Heart right ventricle (tissue), 16 donors: ENCODE results near the gene MOGAT3. TPM values are rescaled to one million over a fixed set of nuclear protein-coding genes. Genes with fewer than 3 reads are reported as not detected.
A peak's percentile ranks its signal among the peaks of the same experiment; 100 is the strongest.

Experiments used
- ATAC-seq, 8 donors: fragments of 200-7000 bp; cut with Tn5 transposase; one replicate each; pipeline ENCODE4 v1.9.1; 2020; ENCODE audit warnings: mild to moderate bottlenecking in 8 of 8, moderate library complexity in 8 of 8, moderate number of reproducible peaks in 1 of 8
- DNase-seq, 2 donors: peaks; one replicate each; pipeline ENCODE4 v3.0.0-alpha.2; 2020
- H3K27ac ChIP-seq, 10 donors: fragments of 200-600 bp; sonication (generic) in 2 of 10; one replicate each; pipeline versions ENCODE4 v1.5.0 to v1.8.0; 2020 to 2022; ENCODE audit warnings: mild to moderate bottlenecking in 3 of 10
- H3K27me3 ChIP-seq, 7 donors: fragments of 200-600 bp; one replicate each; pipeline ENCODE4 v1.8.0; 2021 to 2022; ENCODE audit warnings: mild to moderate bottlenecking in 2 of 7
- H3K36me3 ChIP-seq, 9 donors: fragments of 200-600 bp; sonication (generic) in 1 of 9; one replicate each; pipeline versions ENCODE4 v1.5.0 to v1.8.0; 2020 to 2022; ENCODE audit warnings: mild to moderate bottlenecking in 2 of 9
- H3K4me1 ChIP-seq, 9 donors: fragments of 200-600 bp; sonication (generic) in 1 of 9; one replicate each; pipeline versions ENCODE4 v1.5.0 to v1.8.0; 2020 to 2022; ENCODE audit warnings: mild to moderate bottlenecking in 4 of 9
- H3K4me3 ChIP-seq, 10 donors: fragments of 200-600 bp; sonication (generic) in 2 of 10; one replicate each; pipeline versions ENCODE4 v1.5.0 to v1.8.0; 2020 to 2022; ENCODE audit warnings: mild to moderate bottlenecking in 7 of 10, moderate library complexity in 2 of 10
- H3K9me3 ChIP-seq, 11 donors: fragments of 200-600 bp in 10 of 11; sonication (generic) in 2 of 11; one replicate each; pipeline versions ENCODE4 v1.5.0 to v1.8.0; 2013 to 2022; ENCODE audit warnings: mild to moderate bottlenecking in 2 of 11, control low read depth in 1 of 11, moderate library complexity in 1 of 11
- WGBS, 2 donors: extraction: QIAGEN DNeasy Blood & Tissue Kit; methylation state at CpG; one replicate each; pipeline ENCODE4 v1.1.7; 2013; ENCODE audit warnings: inconsistent platforms in 1 of 2; 5-methylcytosine and 5-hydroxymethylcytosine counted together
- intact Hi-C, 10 donors: fragments of 100-400 bp; cut with DNase I; formaldehyde crosslinking; loops; one replicate each; pipeline versions ENCODE4 v1.11.1 to v1.14.2; 2022
- polyA plus RNA-seq, 2 donors: library from polyadenylated mRNA; stranded (reverse); fragments of 200-250 nt; gene quantifications; one replicate each; pipeline ENCODE4 v1.2.3, GENCODE V29; 2013
- total RNA-seq, 10 donors: library from RNA; stranded (reverse); fragmentation: NEBNext Ultra II Directional in 3 of 10; extraction: Animal tissue kit (Norgen Biotek cat#: 25700) in 3 of 10; gene quantifications; one replicate each; pipeline versions ENCODE4 v1.2.1 to v1.2.4, GENCODE V29; 2021 to 2023
- TF ChIP-seq, protein P1 (sequence below), 9 donors: fragments of 200-600 bp; sonication (generic) in 2 of 9; IDR thresholded peaks; one replicate each; pipeline versions ENCODE4 v1.5.0 to v1.8.0; 2021 to 2022; ENCODE audit warnings: antibody characterized with exemption in 9 of 9, mild to moderate bottlenecking in 5 of 9, moderate library complexity in 1 of 9
- donor health status: Arrhythmogenic right ventricular cardiomyopathy.
- donor health status: ischemic (EF 13 %, LVEDD 7.1; RV severe dilation, severe dysfunction).
- donor health status: healthy with polysubstance abuse.
- donor health status: DM: no; HTN: yes; CAD: no.
- donor health status: DM: no; HTN: no; CAD: no.
- donor health status: ischemic (EF 25% LVEDD 6.9; RV normal size, moderate dysfunction).
- donor health status: ischemic (EF 25% LVEDD 5.7; RV mildly dilated, moderate dysfunction).
- donor health status: healthy.
- donor health status: DM: yes; HTN: yes; CAD: no.
- donor health status: Ischemic cardiomyopathy.
- donor health status: ischemic (EF 35%, LVEDD 5.7; RV mildly dilated, moderate dysfunction).
- donor health status: nonischemic (EF 11% LVEDD 7.7; RV severe dilation, severe dysfunction).
- donor health status: DM: yes; HTN: yes; CAD: no.
- donor health status: PGD.
- donor health status: ischemic (EF 29% LVEDD 5.4; RV normal size, mild dysfunction).
- donor health status: nonischemic (EF 23%, LVEDD 6.1; RV moderate dilation, normal function).

Gene MOGAT3
- total and polyA plus RNA-seq, 12 donors, result not detected

DNA sequence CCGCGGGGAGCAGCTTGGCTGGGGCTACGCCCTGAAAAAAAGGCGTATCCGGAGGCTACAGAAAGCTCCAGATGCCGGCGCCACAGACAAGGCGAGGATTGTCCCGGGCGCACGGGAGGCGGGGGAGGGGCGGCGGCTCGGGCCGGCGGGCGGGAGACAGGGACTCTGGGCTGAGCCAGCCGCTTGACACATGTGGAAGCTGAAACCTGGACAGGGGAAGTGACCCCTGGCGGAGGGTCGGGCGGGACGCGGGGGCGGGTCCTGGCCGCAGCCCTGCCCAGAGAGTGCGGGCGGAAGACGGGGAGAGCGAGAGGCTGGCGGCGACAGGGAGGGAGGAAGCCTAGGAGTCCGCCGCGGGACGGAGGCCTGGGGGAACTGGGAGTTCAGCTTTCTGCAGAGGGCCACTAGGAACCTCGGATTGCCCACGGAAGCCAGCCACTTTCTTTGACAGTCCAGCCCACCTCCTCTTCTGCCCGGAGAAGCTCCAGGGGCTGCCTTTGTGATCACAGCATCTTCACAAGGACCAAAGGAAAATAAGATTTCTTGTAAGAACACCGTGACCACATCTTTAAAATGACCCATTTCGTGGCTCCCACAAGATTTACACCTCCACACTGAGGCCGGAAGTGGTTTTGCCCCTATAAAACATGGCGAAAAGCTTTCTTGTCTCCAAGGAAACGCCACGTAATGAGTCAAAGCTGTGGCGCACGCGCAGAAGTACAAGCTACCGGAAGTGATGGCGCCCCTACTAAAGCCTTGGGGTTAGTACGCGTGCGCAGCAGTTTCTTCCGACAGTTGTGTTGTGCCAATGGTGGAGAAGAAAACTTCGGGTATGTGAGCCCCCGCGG, 16.8 kb upstream of the MOGAT3 start, which contains the start of the genes PLOD3 and ZNHIT1:
TSS of gene PLOD3 (minus strand) at position 194 of the 848 bp plus-strand sequence. CDS start 307 bp downstream, outside the sequence.
TSS of gene ZNHIT1 (plus strand) at position 778 of the 848 bp plus-strand sequence. CDS start at position 809, 31 bp downstream.
- intact Hi-C loops, result loop anchor here in 7 of 10 donors (1.0 to 2.0 kb wide), 2 partner anchors 27 kb away; partner anchors contain the start of gene FIS1 (in 6 of the 7)
- ATAC-seq, result peak; percentile 92 to 97 (median 94)
- peak within 1 kb of the TSS; percentile 49 to 99 (median 94) for H3K27ac ChIP-seq
- no peaks in the 10 kb centered on the region for H3K9me3 ChIP-seq
- H3K36me3 ChIP-seq, result peaks cover 0 to 49% (median 4%) of the 10 kb centered on the region in 9 donors
- H3K4me1 ChIP-seq, result peaks cover 0 to 48% (median 40%) of the 10 kb centered on the region in 9 donors
- 1% methylated on average over 53 to 57 of the region's 57 CpGs for WGBS, 2 donors
- H3K27me3 ChIP-seq, result no peaks in the 10 kb centered on the region
- peak; percentile 96 to 98 for DNase-seq
- H3K4me3 ChIP-seq, result peak within 1 kb of the TSS; percentile 74 to 98 (median 88)
- TF ChIP-seq, protein P1, sequence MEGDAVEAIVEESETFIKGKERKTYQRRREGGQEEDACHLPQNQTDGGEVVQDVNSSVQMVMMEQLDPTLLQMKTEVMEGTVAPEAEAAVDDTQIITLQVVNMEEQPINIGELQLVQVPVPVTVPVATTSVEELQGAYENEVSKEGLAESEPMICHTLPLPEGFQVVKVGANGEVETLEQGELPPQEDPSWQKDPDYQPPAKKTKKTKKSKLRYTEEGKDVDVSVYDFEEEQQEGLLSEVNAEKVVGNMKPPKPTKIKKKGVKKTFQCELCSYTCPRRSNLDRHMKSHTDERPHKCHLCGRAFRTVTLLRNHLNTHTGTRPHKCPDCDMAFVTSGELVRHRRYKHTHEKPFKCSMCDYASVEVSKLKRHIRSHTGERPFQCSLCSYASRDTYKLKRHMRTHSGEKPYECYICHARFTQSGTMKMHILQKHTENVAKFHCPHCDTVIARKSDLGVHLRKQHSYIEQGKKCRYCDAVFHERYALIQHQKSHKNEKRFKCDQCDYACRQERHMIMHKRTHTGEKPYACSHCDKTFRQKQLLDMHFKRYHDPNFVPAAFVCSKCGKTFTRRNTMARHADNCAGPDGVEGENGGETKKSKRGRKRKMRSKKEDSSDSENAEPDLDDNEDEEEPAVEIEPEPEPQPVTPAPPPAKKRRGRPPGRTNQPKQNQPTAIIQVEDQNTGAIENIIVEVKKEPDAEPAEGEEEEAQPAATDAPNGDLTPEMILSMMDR (IDR thresholded peaks at IDR 0.05), result peak in 6 of 9 donors; percentile 22 to 60 (median 42)

DNA sequence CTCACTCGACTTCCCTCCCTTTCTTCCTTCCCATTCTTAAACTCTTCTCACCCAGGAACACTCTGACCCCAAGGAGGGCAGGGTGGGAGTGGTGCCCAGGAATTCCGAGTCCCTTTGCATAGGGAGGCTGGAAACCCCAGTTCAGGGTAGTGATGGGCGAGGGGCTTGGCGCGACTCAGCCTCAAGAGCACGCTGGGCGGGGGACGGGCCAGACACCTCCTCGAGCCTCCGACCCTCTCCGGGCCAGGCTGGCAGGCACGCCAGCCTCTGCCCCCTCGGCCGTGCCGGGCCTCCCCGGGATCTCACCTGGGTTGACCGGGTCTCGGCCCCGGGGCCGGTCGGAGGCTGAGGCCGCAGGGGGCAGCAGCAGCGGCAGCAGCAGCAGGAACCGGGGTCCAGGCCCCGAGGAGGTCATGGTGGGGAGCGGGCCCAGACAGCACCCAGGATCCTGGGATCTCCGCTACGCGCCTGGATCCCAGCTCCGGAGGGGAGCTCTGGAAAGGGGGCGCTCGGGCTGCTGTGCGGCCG, 16.1 kb upstream of the MOGAT3 start:
- Histone ChIP-seq H3K4me3 (peak overlapping the region; percentile 60 to 98 (median 88)), H3K4me1 (peaks cover 0 to 48% (median 40%) of the 10 kb centered on the region in 9 donors), H3K36me3 (peaks cover 0 to 50% (median 4%) of the 10 kb centered on the region in 9 donors), H3K27ac (peak overlapping the region; percentile 49 to 99 (median 94)), H3K27me3 (no peaks in the 10 kb centered on the region), H3K9me3 (no peaks in the 10 kb centered on the region)
- TF ChIP-seq, protein P1 (IDR thresholded peaks at IDR 0.05), result no peak
- ATAC-seq (peak in 5 of 8 donors; percentile 0 to 28 (median 3)), DNase-seq (no peak)
- WGBS, 2 donors, result 1% methylated on average over 34 of the region's 34 CpGs
- intact Hi-C loops, result loop anchor here in 6 of 10 donors (1.0 to 2.0 kb wide), 2 partner anchors 27 to 28 kb away; partner anchors contain the start of gene FIS1 (in 5 of the 6)

DNA sequence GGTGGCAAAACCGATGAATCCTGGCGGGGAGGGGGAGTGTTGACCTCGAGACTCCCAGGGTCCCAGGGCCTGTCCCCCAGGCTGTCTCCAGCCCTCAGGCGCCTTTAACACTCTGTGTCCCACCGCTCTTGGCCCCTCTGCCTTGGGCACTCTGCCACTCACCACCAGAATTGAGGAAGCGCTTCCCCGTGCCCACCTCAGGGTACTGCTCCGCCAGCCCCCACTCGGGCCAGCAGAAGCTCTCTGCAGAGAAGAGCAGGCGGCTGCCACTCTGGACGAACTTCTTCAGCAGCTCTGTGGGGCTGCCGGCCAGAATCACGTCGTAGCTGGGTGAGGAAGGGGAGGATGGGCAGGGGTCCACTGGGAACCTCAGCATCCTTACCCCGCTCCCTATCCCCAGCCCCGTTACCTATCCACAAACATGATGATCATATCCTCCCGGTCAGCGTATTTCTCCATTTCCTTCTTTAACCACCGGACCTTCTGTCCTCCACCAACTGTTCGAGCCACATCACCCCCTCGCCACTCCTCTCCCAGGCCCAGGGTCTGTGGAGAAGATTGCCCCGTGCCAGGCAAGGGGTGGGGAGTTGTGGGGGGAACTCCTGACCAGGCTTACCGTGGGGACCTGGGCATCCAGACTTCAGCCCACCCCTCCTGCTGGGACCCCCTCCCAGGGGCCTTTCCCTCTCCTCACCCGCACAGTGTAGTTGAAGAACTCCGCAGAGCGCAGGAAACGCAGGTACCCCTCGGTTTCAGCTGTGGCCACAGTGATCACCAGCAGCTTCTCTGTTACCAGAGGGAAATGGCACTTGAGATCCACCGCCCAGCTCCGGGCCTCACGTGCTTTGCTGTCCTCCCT, 15.4 kb upstream of the MOGAT3 start:
- TF ChIP-seq, protein P1 (IDR thresholded peaks at IDR 0.05), result no peak
- intact Hi-C loops, result loop anchor here in 5 of 10 donors (2.0 kb wide), 1 partner anchor 29 kb away; the partner anchor contains the start of gene FIS1 (in 5 of the 5)
- no peaks in the 10 kb centered on the region for H3K27me3 ChIP-seq
- H3K9me3 ChIP-seq, result no peaks in the 10 kb centered on the region
- peaks cover 0 to 52% (median 9%) of the 10 kb centered on the region in 9 donors for H3K36me3 ChIP-seq
- ATAC-seq (no peak), DNase-seq (no peak)
- H3K4me1 ChIP-seq, result peaks cover 0 to 48% (median 39%) of the 10 kb centered on the region in 9 donors
- H3K27ac ChIP-seq, result peak overlapping the region in 8 of 10 donors; percentile 88 to 99 (median 94)
- peak overlapping the region; percentile 60 to 98 (median 88) for H3K4me3 ChIP-seq
- 63 to 64% methylated on average over 31 of the region's 31 CpGs for WGBS, 2 donors
